Ramos (cell line): ENCODE measurements around the gene NAXD.
"Not testable (repeated sequence)": the region's sequence is repeated elsewhere in the genome, so short reads cannot be mapped to it uniquely, and the experiment has no call there.

Experiments
- in situ Hi-C: fragments of 300-500 bp; cut with MboI; formaldehyde crosslinking; loops from one replicate; pipeline ENCODE4 v1.14.3; 2022; ENCODE audit warnings: low sequenced_read_pairs; ENCODE audit not compliant: unreplicated experiment

NAXD gene

DNA sequence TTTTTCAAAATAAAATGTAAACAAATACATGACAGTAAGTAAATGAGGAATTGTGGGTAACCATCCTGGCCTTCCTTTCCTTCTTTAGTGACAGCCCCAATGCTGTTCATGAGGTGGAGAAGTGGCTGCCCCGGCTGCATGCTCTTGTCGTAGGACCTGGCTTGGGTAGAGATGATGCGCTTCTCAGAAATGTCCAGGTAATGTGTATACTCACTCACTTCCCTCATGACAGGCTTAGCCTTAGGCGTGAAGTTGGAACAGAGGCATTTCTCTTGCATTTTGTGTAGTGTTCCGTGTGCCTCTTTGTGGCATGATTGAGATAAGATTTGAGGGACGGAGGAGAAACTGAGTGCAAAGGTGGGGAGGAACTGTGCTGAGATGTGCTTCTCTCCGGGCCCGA lies 12.0 kb downstream of the NAXD start:
- in situ Hi-C loops, result no loop called here

DNA sequence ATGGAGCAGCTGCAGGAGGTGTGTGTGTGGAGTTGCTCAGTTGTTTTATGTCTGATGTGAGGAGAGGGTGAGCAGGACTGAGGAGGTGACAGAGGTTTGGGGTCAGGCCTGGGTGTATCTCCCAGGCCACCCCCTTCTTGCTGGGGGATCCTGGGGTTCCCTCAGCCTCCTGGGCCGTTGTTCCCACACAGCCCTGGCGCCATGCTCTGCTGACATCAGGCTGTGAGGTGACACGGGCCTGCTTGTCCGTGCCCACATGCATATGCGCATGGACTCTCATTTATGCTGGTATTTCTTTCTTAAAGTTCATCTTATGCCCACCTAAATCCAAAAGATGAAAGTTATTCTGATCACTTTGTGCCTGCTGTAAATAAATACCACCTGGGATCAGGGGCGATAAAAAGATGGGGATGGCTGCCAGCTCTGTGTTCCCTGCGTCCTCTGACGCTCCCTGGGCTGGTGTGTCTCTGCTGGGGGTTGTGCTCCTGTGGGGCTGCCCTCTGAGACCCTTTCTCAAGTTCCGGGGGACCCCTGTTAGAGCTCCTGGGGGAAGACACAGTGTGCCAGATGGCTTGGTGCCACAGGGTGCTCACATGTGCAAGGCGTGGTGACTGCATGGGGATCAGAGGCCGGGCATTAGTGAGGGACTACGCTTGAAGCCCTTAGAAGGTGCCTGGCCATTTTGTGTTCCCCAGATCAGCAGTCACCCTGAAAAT lies 12.6 kb downstream of the NAXD start:
- in situ Hi-C loops, result no loop called here

DNA sequence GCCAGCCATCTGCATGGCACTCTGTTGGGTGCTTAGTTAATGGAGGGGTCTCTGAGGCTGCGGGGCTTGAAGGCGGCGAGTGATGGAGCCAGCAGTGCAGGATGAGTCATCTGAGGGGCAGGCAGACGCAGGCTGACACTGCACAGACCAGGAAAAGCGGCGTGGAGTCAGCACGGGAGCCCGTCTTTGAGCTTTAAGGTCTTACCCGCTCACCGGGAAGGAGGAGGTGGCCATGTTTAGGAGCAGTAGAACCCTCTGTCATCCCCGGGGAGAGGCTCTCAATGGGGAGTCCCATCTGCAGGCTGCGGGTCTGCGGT lies 13.1 kb downstream of the NAXD start:
- in situ Hi-C loops, result no loop called here

GRCh38 chr13:110628952-110629701 lies 13.8 kb downstream of the NAXD start:
- in situ Hi-C loops, result no loop called here

GRCh38 chr13:110629735-110630134 lies 14.4 kb downstream of the NAXD start:
- in situ Hi-C loops, result no loop called here

GRCh38 chr13:110630566-110631119 lies 15.3 kb downstream of the NAXD start:
- in situ Hi-C loops, result no loop called here

DNA sequence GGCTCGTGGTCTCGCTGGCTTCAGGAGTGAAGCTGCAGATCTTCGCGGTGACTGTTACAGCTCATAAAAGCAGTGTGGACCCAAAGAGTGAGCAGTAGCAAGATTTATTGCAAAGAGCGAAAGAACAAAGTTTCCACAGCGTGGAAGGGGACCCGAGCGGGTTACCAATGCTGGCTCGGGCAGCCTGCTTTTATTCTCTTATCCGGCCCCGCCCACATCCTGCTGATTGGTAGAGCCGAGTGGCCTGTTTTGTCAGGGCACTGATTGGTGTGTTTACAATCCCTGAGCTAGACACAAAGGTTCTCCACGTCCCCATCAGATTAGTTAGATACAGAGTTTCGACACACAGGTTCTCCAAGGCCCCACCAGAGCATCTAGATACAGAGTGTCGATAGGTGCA lies 16.9 kb downstream of the NAXD start:
- in situ Hi-C loops, result not testable (repeated sequence)

- in situ Hi-C loops, result no loop called here
Observed at GRCh38 chr13:110633776-110634175, 18.4 kb downstream of the NAXD start.

DNA sequence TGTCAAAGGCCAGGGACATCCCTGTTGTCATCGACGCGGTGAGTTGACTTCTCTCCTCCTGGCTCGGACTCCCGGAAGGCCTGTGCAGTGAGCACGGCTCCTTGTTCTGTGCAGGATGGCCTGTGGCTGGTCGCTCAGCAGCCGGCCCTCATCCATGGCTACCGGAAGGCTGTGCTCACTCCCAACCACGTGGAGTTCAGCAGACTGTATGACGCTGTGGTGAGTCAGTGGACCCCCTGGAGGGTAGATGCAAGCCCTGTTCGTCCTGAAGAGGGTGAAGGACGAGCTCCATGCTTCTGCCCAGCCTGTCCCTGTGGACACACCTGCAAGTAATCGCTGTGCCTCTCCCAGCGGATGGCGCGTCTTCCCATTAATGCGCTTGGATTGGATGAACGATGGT lies 19.2 kb downstream of the NAXD start:
- in situ Hi-C loops, result no loop called here

DNA sequence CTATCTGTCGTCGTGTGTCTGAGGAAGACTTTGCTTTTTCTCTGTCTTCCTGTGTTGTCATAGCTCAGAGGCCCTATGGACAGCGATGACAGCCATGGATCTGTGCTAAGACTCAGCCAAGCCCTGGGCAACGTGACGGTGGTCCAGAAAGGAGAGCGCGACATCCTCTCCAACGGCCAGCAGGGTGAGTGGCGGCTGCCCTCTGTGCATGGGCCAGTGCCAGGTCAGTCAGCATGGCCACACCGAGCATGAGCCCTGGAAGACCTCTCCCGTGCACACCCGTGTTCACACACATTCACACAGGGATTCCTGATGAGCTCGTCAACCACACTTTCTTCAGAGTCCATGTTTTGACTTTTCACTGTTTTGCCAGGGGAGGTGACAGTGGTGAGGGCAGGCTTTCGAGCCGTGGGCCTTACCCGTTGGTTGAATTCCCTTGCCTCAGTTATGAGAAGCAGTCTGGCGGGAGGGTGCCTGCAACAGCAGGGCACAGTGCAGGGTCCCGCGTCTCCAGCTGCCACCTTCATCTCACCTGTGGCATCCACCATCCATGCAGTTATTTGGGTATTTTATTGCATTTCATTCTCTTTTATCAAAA lies 20.2 kb downstream of the NAXD start:
- in situ Hi-C loops, result no loop called here

DNA sequence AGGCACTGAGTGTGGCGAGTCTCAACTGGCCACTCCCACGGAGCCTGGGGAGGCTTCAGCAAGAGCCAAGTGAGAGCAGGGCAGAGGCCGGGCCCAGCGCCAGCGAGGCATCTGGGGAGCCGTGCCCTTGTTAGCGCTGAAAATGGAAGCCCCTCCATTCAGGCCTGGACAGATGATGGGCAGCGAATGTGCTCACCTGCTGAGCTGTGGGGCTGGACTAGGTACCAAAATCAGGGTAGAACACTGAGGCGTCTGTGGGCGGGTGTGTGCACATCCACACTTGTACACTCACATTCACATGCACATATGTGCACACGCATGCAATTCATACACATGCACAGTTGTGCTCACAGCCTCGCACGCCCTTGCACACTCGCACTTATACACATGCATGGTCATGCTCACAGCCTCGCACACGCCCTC lies 20.7 kb downstream of the NAXD start:
- in situ Hi-C loops, result no loop called here

DNA sequence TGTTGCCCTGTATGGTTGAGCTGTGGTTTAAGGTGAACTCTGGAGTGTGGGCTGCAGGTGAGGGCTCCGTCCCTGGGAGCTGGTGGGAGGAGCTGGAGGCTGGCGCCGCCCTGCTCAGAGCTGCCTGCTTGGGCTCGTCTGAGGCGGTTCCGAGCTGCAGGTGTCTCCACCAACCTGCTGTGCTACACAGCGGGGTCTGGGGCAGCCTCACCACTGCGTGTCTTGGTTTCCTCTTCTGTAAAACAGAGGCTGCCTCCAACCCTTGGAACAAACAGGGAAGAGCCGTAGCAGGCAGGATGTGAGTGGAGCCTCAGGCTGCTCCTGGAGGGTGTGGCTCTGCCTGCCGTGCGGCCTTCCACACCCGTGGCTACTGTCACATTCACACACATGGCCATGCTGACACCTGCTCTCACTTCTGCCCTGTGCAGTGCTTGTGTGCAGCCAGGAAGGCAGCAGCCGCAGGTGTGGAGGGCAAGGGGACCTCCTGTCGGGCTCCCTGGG lies 21.4 kb downstream of the NAXD start:
- in situ Hi-C loops, result no loop called here

DNA sequence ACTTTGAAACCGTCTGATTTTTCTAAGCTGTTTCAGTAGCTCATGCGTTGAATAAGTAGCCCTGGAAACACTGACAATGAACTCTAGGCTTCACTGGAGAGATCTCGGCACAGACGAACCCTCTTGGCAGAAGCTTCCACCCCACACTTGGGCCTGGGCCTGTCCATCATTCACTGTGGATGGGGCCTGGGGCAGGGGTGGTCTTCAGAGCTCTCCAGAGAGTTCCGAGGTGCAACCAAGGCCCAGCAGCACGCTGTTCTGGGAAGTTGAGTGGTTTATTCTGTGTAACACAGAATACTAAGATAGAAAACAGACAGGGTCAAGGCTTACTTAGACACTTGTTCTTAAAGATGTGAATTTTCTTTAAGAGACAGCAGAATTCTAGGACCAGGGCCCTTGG lies 21.9 kb downstream of the NAXD start:
- in situ Hi-C loops, result no loop called here

DNA sequence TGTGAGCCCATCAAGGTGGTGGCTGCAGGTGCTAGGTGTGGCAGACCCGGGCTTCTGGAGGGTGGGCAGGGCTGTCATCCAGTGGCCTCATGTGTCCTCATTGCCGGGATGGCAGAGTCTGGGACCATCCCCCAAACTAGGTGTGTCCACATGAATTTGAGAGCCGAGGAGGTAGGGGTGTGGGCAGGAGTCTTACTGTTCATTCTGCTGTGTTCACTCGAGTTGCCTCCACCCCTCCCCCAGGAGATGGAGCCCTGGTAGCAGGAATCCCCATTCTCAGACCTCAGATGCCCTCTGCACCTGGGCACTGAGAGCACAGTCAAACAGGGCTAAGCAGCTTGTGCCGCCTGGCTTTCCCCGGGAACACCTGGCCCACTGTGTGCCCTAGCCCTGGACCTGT lies 22.4 kb downstream of the NAXD start:
- in situ Hi-C loops, result no loop called here

- in situ Hi-C loops, result no loop called here
Observed at GRCh38 chr13:110638257-110638656, 22.9 kb downstream of the NAXD start.

- in situ Hi-C loops, result no loop called here
Observed at GRCh38 chr13:110638814-110639806, 23.8 kb downstream of the NAXD start.

DNA sequence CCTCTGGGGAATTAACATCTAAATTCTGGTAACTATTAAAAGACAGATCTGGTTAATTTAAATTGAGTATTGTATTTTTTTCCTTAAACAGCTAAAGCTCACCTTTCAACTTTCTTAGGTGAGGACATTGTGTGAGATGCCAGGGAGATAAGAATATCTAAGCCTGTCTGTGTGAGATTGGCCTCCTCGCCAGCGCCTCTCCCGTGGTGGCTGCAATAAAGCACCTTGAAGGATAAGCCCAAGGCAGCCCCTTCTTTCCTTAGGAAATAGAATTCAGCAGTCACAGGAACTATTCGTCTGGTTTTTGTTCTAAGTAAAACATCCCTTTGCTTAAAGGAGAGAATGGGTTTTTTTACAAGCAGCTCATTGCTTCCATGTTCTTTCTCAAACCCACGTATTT lies 24.6 kb downstream of the NAXD start:
- in situ Hi-C loops, result no loop called here

DNA sequence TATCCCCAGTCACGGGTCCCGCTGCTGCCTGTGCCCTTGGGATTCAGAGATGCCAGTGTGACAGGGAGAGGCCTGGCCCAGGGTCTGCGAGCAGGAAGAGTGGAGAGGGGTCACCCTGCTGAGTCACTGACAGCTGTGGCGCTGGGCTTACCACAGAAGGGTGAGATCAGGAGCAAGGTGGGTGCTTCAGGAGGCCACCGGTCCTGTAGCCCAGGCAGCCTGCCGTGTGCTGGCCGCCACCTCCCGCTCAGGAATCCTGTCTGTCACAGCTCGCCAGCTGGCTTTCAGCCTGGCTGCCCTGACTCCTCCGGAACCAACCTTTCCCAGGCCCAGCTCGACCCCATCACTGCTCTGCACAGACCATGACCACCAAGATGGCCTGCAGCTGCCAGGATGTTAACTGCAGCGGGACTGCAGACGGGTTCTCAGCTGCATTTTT lies 25.3 kb downstream of the NAXD start:
- in situ Hi-C loops, result no loop called here

DNA sequence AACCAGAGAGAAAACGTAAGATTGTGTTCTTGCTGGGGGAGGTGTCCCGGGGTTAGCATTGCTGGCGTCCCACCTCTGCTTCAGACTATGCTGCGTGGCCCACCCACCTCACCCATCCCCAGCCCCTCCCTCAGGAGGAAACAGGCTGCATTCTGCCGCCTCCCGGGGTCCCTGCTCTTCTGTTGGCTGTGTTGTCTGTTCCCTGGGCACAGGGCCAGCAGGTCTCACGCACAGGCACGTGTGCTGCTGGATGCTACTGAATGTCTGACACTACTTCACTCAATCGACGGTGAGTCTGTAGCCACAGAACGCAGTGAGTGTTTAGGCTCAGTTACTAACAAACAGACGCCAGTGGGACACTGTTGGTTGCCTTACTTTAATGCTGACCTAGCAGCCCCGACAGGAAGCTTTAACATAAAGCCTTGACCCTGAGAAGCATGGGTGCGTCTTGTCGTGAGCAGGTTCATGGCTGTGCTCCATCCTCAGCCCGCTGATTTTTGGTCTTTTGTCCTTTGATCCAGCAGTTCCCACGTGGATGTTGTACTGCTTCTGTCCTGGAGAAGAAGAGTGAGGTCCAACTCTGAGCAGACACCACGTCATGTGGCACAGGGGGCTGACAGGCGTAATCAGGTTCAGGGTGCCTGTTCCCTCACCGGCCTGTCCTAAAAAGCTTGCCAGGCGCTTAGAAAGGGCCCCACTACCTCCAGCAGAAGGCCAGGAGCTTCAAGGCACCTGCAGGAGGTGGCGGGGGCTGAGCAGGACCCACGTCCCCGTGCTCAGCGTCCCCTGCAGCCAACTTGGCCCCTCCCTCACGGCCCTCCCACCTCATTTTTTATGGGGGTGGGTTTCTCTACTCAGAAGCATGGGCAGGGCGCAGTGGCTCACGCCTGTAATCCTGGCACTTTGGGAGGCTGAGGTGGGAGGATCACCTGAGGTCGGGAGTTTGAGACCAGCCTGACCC lies 26.0 kb downstream of the NAXD start:
- in situ Hi-C loops, result no loop called here
